Measurements from ENCODE around the gene HGF.
A peak's percentile ranks its signal among the peaks of the same experiment; 100 is the strongest.

Gene HGF

GRCh38 chr7:81676105-81676811 is 93.6 kb downstream of the HGF start:
- H3K27ac ChIP-seq: no peak overlapping the region
- TF ChIP-seq CTCF (conservative IDR thresholded peaks at IDR 0.05): no peak

GRCh38 chr7:81674431-81674830 is 95.4 kb downstream of the HGF start:
- TF ChIP-seq CTCF (conservative IDR thresholded peaks at IDR 0.05): no peak
- no peak overlapping the region for H3K27ac ChIP-seq

DNA sequence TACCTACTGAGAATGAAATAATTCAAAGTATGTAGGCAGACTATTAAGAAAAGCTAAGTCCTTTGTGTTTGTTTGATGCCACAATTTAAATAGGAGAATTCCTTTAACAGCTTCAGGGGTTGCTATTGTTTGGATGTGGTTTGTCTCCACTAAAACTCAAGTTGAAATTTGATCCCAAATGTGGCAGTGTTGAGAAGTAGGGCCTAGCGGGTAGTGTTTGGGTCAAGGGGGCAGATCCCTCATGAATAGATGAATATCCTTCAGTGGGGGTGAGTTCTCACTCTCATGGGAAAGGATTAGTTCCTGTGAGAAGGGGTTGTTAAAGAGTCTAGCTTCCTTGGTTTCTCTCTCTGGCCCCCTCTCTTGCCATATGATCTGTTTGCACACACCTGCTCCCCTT is 97.0 kb downstream of the HGF start:
- H3K27ac ChIP-seq: no peak overlapping the region

DNA sequence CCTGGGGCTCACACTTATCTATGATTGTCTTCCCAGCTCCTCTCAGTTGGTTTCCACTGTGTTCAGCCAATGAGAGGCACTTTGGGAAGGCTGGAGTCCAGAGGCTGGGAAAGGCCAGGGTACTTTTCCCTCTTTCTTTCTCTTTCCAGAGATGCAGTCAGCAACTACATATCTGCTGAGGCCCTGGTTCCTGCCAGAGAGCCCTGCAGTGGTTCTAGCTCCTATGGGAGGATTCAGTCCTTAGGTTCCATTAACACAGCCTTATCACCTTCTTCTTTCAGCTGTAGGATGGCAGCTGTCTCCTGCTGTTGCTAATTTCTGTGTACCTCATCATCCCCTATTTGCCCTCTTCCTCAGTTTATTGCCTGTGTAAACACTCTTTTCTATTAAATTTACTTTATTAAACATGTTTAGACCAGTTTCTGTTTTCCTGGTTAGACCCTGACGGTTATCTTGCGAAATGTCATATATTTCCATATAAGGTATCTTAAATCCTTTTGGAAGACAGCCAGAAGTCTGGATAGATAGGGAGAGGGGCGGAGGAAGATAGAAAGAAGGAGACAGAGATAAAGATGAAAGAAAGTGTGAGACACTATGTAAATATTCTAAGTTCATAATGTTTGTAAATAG is 100.3 kb downstream of the HGF start:
- TF ChIP-seq CTCF (conservative IDR thresholded peaks at IDR 0.05): no peak
- peak overlapping the region; percentile 13; the same call in 1 of the 2 replicates for H3K27ac ChIP-seq

More for the DNA sequence above, 97.0 kb downstream of the HGF start:
- TF ChIP-seq CTCF (conservative IDR thresholded peaks at IDR 0.05): no peak

DNA sequence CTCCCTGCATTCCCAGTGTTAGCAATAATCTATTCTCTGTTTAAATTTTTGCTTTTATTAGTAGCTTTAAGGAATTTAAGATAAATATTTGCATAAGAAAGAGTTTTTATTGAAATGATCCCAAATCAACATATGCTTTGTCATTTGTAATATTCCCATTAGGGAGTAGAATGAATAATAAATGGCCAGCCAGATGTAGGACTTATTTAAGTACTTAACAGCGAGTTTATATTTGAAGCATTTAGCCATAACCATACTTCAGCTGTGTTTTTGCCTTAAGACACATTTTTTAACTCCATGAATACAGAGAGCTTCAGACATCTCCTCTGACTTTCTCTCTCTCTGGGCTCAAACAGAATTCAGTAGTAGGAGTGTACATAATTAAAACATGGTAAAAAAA is 103.6 kb downstream of the HGF start:
- no peak overlapping the region for H3K27ac ChIP-seq
- TF ChIP-seq CTCF (conservative IDR thresholded peaks at IDR 0.05): no peak

GRCh38 chr7:81665236-81665635 is 104.6 kb downstream of the HGF start:
- TF ChIP-seq CTCF (conservative IDR thresholded peaks at IDR 0.05): no peak
- H3K27ac ChIP-seq: no peak overlapping the region

GRCh38 chr7:81664304-81664703 is 105.5 kb downstream of the HGF start:
- no peak overlapping the region for H3K27ac ChIP-seq
- no peak for TF ChIP-seq CTCF (conservative IDR thresholded peaks at IDR 0.05)

All from VCaP (cell line).